ENCODE results near the gene FIP1L1.

GRCh38 chr4:53485658-53486040 lies 108.2 kb downstream of the FIP1L1 start:
- TF ChIP-seq CTCF (IDR thresholded peaks at IDR 0.05 in 8 of 11, conservative IDR thresholded peaks at IDR 0.05 in 3 of 11) (no peak), POLR2A (IDR thresholded peaks at IDR 0.05) (no peak), POLR2AphosphoS5 (IDR thresholded peaks at IDR 0.05) (no peak)
